NCI-H2171 treated with DMSO at 0.1 percent for 48 hours (cell line): ENCODE measurements around the gene ANO2.
"Not testable (repeated sequence)": the region's sequence is repeated elsewhere in the genome, so short reads cannot be mapped to it uniquely, and the experiment has no call there.

Experiments used
- DNase-seq: peaks from one replicate; lab custom pipeline; 2025; lab: John Stamatoyannopoulos, UW

ANO2 gene

GRCh38 chr12:5546616-5547015, 398.4 kb downstream of the ANO2 start:
- no peak for DNase-seq

- no peak for DNase-seq
These were observed 407.3 kb downstream of the ANO2 start for GRCh38 chr12:5537771-5538170.

- DNase-seq: not testable (repeated sequence)
These were observed 407.9 kb downstream of the ANO2 start for GRCh38 chr12:5537026-5537615.

GRCh38 chr12:5535541-5535940, 409.5 kb downstream of the ANO2 start:
- no peak for DNase-seq

- no peak for DNase-seq
These were observed 410.4 kb downstream of the ANO2 start for GRCh38 chr12:5534426-5535199.

GRCh38 chr12:5533368-5533767, 411.7 kb downstream of the ANO2 start:
- DNase-seq: no peak

- DNase-seq: no peak
These were observed 419.2 kb downstream of the ANO2 start for GRCh38 chr12:5525783-5526367.

GRCh38 chr12:5524769-5525436, 420.2 kb downstream of the ANO2 start:
- no peak for DNase-seq

GRCh38 chr12:5524116-5524768, 420.8 kb downstream of the ANO2 start:
- DNase-seq: no peak

- DNase-seq: no peak
These were observed 421.5 kb downstream of the ANO2 start for GRCh38 chr12:5523396-5524115.

- no peak for DNase-seq
These were observed 422.4 kb downstream of the ANO2 start for GRCh38 chr12:5522432-5523335.

GRCh38 chr12:5521456-5522325, 423.4 kb downstream of the ANO2 start:
- no peak for DNase-seq

GRCh38 chr12:5520831-5521230, 424.2 kb downstream of the ANO2 start:
- no peak for DNase-seq

GRCh38 chr12:5520037-5520436, 425.0 kb downstream of the ANO2 start:
- no peak for DNase-seq

- no peak for DNase-seq
These were observed 426.3 kb downstream of the ANO2 start for GRCh38 chr12:5518584-5519365.

GRCh38 chr12:5516371-5517241, 428.5 kb downstream of the ANO2 start:
- no peak for DNase-seq

- DNase-seq: no peak
These were observed 429.6 kb downstream of the ANO2 start for GRCh38 chr12:5515458-5515857.

- DNase-seq: no peak
These were observed 430.5 kb downstream of the ANO2 start for GRCh38 chr12:5514545-5514944.
